H1 (cell line): Measurements from ENCODE around the gene POLA1. TPM values are rescaled to one million over a fixed set of nuclear protein-coding genes. Genes with fewer than 3 reads are reported as not detected.
"Not testable (repeated sequence)": the region's sequence is repeated elsewhere in the genome, so short reads cannot be mapped to it uniquely, and the experiment has no call there.

Source experiments
- CTCF ChIA-PET: fragments of 300-600 bp; sonication (Branson Sonifier 250); formaldehyde crosslinking; loops from one replicate; lab custom pipeline; 2021; ENCODE audit not compliant: partially characterized antibody; lab: Charles Lee
- POLR2A ChIA-PET: fragments of 300-600 bp; sonication (Branson Sonifier 250); formaldehyde crosslinking; loops from one replicate; lab custom pipeline; 2021; ENCODE audit warnings: inconsistent platforms; ENCODE audit not compliant: partially characterized antibody; lab: Charles Lee
- DNase-seq, 2 experiments: peaks; one replicate each; pipeline versions ENCODE4 v3.0.0 to v3.0.0-alpha.2; 2010 to 2022; ENCODE audit warnings: low spot score in 2 of 2, low read depth in 1 of 2, mixed read lengths in 1 of 2
- FAIRE-seq: peaks from 2 replicates; lab custom pipeline; 2011; peaks lifted over from hg19 to GRCh38; lab: Jason Lieb, UNC
- H2AFZ ChIP-seq: 2 replicates; pipeline ENCODE4 v1.8.1; 2012; ENCODE audit warnings: low read length, inconsistent platforms
- H2AK5ac ChIP-seq: 2 replicates; pipeline ENCODE4 v1.6.1; 2013; ENCODE audit warnings: low read depth, low read length
- H2BK120ac ChIP-seq: replicated peaks from 2 replicates; pipeline ENCODE3; 2013; ENCODE audit warnings: low read depth, low read length, inconsistent platforms
- H2BK12ac ChIP-seq: 2 replicates; pipeline ENCODE4 v1.6.1; 2013; ENCODE audit warnings: low read depth, low read length
- H2BK15ac ChIP-seq: 2 replicates; pipeline ENCODE4 v1.6.1; 2013; ENCODE audit warnings: low read length
- H2BK20ac ChIP-seq: 2 replicates; pipeline ENCODE4 v1.6.1; 2013; ENCODE audit warnings: low read length
- H2BK5ac ChIP-seq: 2 replicates; pipeline ENCODE4 v1.6.1; 2013; ENCODE audit warnings: low read depth, low read length
- H3K14ac ChIP-seq: 2 replicates; pipeline ENCODE4 v1.6.1; 2013; ENCODE audit warnings: inconsistent platforms; ENCODE audit not compliant: insufficient read length
- H3K18ac ChIP-seq: 2 replicates; pipeline ENCODE4 v1.6.1; 2013; ENCODE audit warnings: low read length; ENCODE audit errors: extremely low read depth
- H3K23ac ChIP-seq: 2 replicates; pipeline ENCODE4 v1.6.1; 2013; ENCODE audit warnings: inconsistent platforms; ENCODE audit not compliant: insufficient read length
- H3K23me2 ChIP-seq: 2 replicates; pipeline ENCODE4 v1.6.1; 2013; ENCODE audit warnings: low read depth, low read length
- H3K27ac ChIP-seq: 2 replicates; pipeline ENCODE4 v1.6.1; 2011; ENCODE audit warnings: low read depth, low read length, inconsistent platforms
- H3K27me3 ChIP-seq, 4 experiments: replicated peaks in 1 of 4; 1 replicate in 1 of 4; 2 replicates in 3 of 4; pipeline versions ENCODE4 v1.6.1 to v1.8.1; 2011 to 2013; ENCODE audit warnings: low read length in 3 of 4, mild to moderate bottlenecking in 3 of 4, inconsistent platforms in 2 of 4, mixed read lengths in 2 of 4, moderate library complexity in 1 of 4; ENCODE audit not compliant: control insufficient read depth in 3 of 4, insufficient read depth in 3 of 4; ENCODE audit errors: extremely low read depth in 1 of 4
- H3K36me3 ChIP-seq, 4 experiments: 2 replicates each; pipeline versions ENCODE4 v1.6.1 to v1.8.1; 2011 to 2013; ENCODE audit warnings: mild to moderate bottlenecking in 4 of 4, low read length in 3 of 4, moderate library complexity in 2 of 4, control low read depth in 1 of 4, inconsistent platforms in 1 of 4; ENCODE audit not compliant: insufficient read depth in 4 of 4, control insufficient read depth in 2 of 4
- H3K4ac ChIP-seq: replicated peaks from 2 replicates; pipeline ENCODE3; 2013; ENCODE audit warnings: low read length, low read depth, mixed read lengths, inconsistent platforms; ENCODE audit not compliant: insufficient read length
- H3K4me1 ChIP-seq, 4 experiments: replicated peaks in 1 of 4; 1 replicate in 1 of 4; 2 replicates in 3 of 4; pipeline versions ENCODE4 v1.6.1 to v1.8.1; 2011 to 2013; ENCODE audit warnings: low read length in 3 of 4, inconsistent platforms in 2 of 4, mixed read lengths in 1 of 4; ENCODE audit not compliant: insufficient read depth in 4 of 4, control insufficient read depth in 3 of 4
- H3K4me2 ChIP-seq, 2 experiments: 2 replicates each; pipeline versions ENCODE4 v1.6.1 to v1.8.1; 2011 to 2013; ENCODE audit warnings: low read depth in 2 of 2, low read length in 2 of 2, control low read depth in 1 of 2, inconsistent platforms in 1 of 2, mild to moderate bottlenecking in 1 of 2; ENCODE audit not compliant: insufficient read depth in 1 of 2
- H3K4me3 ChIP-seq, 4 experiments: fragments of 200-600, 300-600 bp in 1 of 4; sonication (generic), shearing (Covaris generic), sonication (Bioruptor Twin) in 1 of 4; 2 replicates each; pipeline versions ENCODE4 v1.5.1 to v1.8.1; 2011 to 2016; ENCODE audit warnings: low read length in 4 of 4, low read depth in 3 of 4, control low read depth in 2 of 4, inconsistent platforms in 2 of 4, mild to moderate bottlenecking in 2 of 4, mixed read lengths in 1 of 4, moderate library complexity in 1 of 4; ENCODE audit not compliant: insufficient read depth in 2 of 4; ENCODE audit errors: extremely low read depth in 1 of 4
- H3K56ac ChIP-seq: replicated peaks from 2 replicates; pipeline ENCODE3; 2013; ENCODE audit warnings: low read depth, mild to moderate bottlenecking, mixed read lengths, low read length, inconsistent platforms; ENCODE audit not compliant: insufficient read length
- H3K79me1 ChIP-seq: 2 replicates; pipeline ENCODE4 v1.6.1; 2013; ENCODE audit warnings: low read depth, low read length, control low read depth
- H3K79me2 ChIP-seq, 2 experiments: 2 replicates each; pipeline versions ENCODE4 v1.6.1 to v1.8.1; 2012 to 2013; ENCODE audit warnings: low read length in 2 of 2, mild to moderate bottlenecking in 2 of 2, inconsistent platforms in 1 of 2; ENCODE audit not compliant: insufficient read depth in 2 of 2, control insufficient read depth in 1 of 2
- H3K9ac ChIP-seq, 4 experiments: replicated peaks in 1 of 4; 1 replicate in 1 of 4; 2 replicates in 3 of 4; pipeline versions ENCODE4 v1.6.1 to v1.8.1; 2011 to 2013; ENCODE audit warnings: low read depth in 3 of 4, low read length in 3 of 4, control low read depth in 2 of 4, mild to moderate bottlenecking in 2 of 4, moderate library complexity in 2 of 4, inconsistent platforms in 1 of 4; ENCODE audit errors: extremely low read depth in 1 of 4
- H3K9me3 ChIP-seq, 2 experiments: 2 replicates each; pipeline versions ENCODE4 v1.6.1 to v1.8.1; 2012 to 2013; ENCODE audit warnings: mild to moderate bottlenecking in 2 of 2, moderate library complexity in 2 of 2, control low read depth in 1 of 2, inconsistent platforms in 1 of 2, low read depth in 1 of 2, low read length in 1 of 2, mixed read lengths in 1 of 2; ENCODE audit not compliant: insufficient read depth in 2 of 2
- H4K20me1 ChIP-seq, 2 experiments: replicated peaks in 1 of 2; 2 replicates each; pipeline versions ENCODE3 to v1.8.1; 2011 to 2013; ENCODE audit warnings: inconsistent platforms in 2 of 2, low read length in 2 of 2, mild to moderate bottlenecking in 1 of 2; ENCODE audit not compliant: insufficient read depth in 2 of 2, control insufficient read depth in 1 of 2
- H4K5ac ChIP-seq: 2 replicates; pipeline ENCODE4 v1.6.1; 2013; ENCODE audit warnings: low read length, low read depth, mixed read lengths, inconsistent platforms; ENCODE audit not compliant: insufficient read length
- H4K8ac ChIP-seq: 2 replicates; pipeline ENCODE4 v1.8.0; 2013; ENCODE audit warnings: mild to moderate bottlenecking, moderate library complexity, low read length, inconsistent platforms; ENCODE audit not compliant: insufficient read depth; ENCODE audit errors: extremely low read depth
- H4K91ac ChIP-seq: replicated peaks from 2 replicates; pipeline ENCODE3; 2013; ENCODE audit warnings: low read length, mixed read lengths, inconsistent platforms; ENCODE audit not compliant: insufficient read length
- RAD21 ChIP-seq, 2 experiments: IDR thresholded peaks in 1 of 2; conservative IDR thresholded peaks in 1 of 2; 2 replicates each; pipeline ENCODE4 v1.6.1; 2011; ENCODE audit warnings: low read depth in 2 of 2, low read length in 2 of 2, improper control_type of control experiment in 1 of 2, inconsistent platforms in 1 of 2, mild to moderate bottlenecking in 1 of 2, moderate library complexity in 1 of 2
- WGBS, 2 experiments: shearing (Covaris generic) in 1 of 2; methylation state at CpG; one replicate each; pipeline versions ENCODE4 v1.1.6 to v1.1.7; 2013 to 2015; ENCODE audit warnings: low lambda C conversion rate in 2 of 2, mixed read lengths in 2 of 2, inconsistent platforms in 1 of 2, low coverage in 1 of 2, missing lambda C conversion rate in 1 of 2; ENCODE audit not compliant: insufficient replicate concordance in 2 of 2, insufficient coverage in 1 of 2, insufficient read length in 1 of 2; ENCODE audit errors: extremely low coverage in 1 of 2, missing lambda C conversion rate in 1 of 2; 5-methylcytosine and 5-hydroxymethylcytosine counted together
- polyA plus RNA-seq, 7 experiments: library from polyadenylated mRNA; depleted of rRNA in 3 of 7; stranded (reverse) in 5 of 7; unstranded in 2 of 7; fragments of >200 nt in 5 of 7; fragments of 200-250 nt in 2 of 7; gene quantifications; 1 replicate in 5 of 7; 2 replicates in 1 of 7; 4 replicates in 1 of 7; pipeline versions ENCODE4 v1.2.1 to v1.2.3, GENCODE V29; 2011 to 2013; ENCODE audit warnings: missing spikeins in 2 of 7, mixed read lengths in 2 of 7
- total RNA-seq: library from RNA; stranded (reverse); fragmentation: NEBNext Ultra II Directional; extraction: Animal tissue kit (Norgen Biotek cat#: 25700); gene quantifications from 2 replicates; pipeline ENCODE4 v1.2.1, GENCODE V29; 2021
- TF ChIP-seq, protein P1 (sequence below), 3 experiments: IDR thresholded peaks; 1 replicate in 2 of 3; 2 replicates in 1 of 3; pipeline versions ENCODE4 v1.5.1 to v1.6.1; 2011; ENCODE audit warnings: low read length in 3 of 3, mild to moderate bottlenecking in 3 of 3, inconsistent platforms in 2 of 3, low read depth in 1 of 3, moderate library complexity in 1 of 3; ENCODE audit not compliant: insufficient read depth in 1 of 3; ENCODE audit errors: control extremely low read depth in 1 of 3

Gene POLA1
- total and polyA plus RNA-seq, 2 of the 8 experiments (the other 6 are each of a cell fraction or from before 2014, with no cell fraction given), result 5.6 to 34.9 TPM

- H2AK5ac ChIP-seq, H3K4me2 ChIP-seq, H2BK120ac ChIP-seq, H3K56ac ChIP-seq, H2BK20ac ChIP-seq, H2BK12ac ChIP-seq, H3K4me1 ChIP-seq, H3K18ac ChIP-seq, H3K9ac ChIP-seq, DNase-seq, H3K79me2 ChIP-seq, H2BK5ac ChIP-seq, H4K5ac ChIP-seq, H3K36me3 ChIP-seq, H4K91ac ChIP-seq, H4K20me1 ChIP-seq, H3K4me3 ChIP-seq, H3K23ac ChIP-seq, H3K27me3 ChIP-seq, H3K79me1 ChIP-seq, H3K14ac ChIP-seq, H4K8ac ChIP-seq, H3K27ac ChIP-seq, H2BK15ac ChIP-seq, H3K4ac ChIP-seq, H3K23me2 ChIP-seq, H3K9me3 ChIP-seq, FAIRE-seq, H2AFZ ChIP-seq: not testable (repeated sequence)
- 83% methylated on average over 2 of the region's 9 CpGs; no CpG with 5 or more reads in 1 of the 2 experiments for WGBS, 2 experiments
- TF ChIP-seq RAD21 (IDR thresholded peaks at IDR 0.05 in 1 of 2, conservative IDR thresholded peaks at IDR 0.05 in 1 of 2; ENCODE audit: low read depth in 2 of 2, low read length in 2 of 2), result peak in 1 of 2 experiments; percentile 16; a peak in 1 of 4 replicates
- TF ChIP-seq, protein P1, sequence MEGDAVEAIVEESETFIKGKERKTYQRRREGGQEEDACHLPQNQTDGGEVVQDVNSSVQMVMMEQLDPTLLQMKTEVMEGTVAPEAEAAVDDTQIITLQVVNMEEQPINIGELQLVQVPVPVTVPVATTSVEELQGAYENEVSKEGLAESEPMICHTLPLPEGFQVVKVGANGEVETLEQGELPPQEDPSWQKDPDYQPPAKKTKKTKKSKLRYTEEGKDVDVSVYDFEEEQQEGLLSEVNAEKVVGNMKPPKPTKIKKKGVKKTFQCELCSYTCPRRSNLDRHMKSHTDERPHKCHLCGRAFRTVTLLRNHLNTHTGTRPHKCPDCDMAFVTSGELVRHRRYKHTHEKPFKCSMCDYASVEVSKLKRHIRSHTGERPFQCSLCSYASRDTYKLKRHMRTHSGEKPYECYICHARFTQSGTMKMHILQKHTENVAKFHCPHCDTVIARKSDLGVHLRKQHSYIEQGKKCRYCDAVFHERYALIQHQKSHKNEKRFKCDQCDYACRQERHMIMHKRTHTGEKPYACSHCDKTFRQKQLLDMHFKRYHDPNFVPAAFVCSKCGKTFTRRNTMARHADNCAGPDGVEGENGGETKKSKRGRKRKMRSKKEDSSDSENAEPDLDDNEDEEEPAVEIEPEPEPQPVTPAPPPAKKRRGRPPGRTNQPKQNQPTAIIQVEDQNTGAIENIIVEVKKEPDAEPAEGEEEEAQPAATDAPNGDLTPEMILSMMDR (IDR thresholded peaks at IDR 0.05; ENCODE audit: control extremely low read depth in 1 of 3, insufficient read depth in 1 of 3, low read depth in 1 of 3, low read length in 3 of 3), result peak in 1 of 3 experiments; percentile 21; a peak in 1 of 4 replicates
- CTCF ChIA-PET, result interaction anchor here (0.7 to 2.7 kb wide), 5 partner anchors 9 to 213 kb away, joined by 3 to 10 read pairs (median 4); no protein-coding TSS in a partner anchor
- POLR2A ChIA-PET, result interaction anchor here (0.6 to 1.5 kb wide), 3 partner anchors 9 to 118 kb away, joined by 3 to 8 read pairs (median 4); partner anchors contain the start of genes PCYT1B and POLA1
These were observed 38.0 kb upstream of the POLA1 start for GRCh38 chrX:24655679-24656078.
